Fibroblast of lung (primary cell): ENCODE data around the gene LATS1. TPM values are rescaled to one million over a fixed set of nuclear protein-coding genes. Genes with fewer than 3 reads are reported as not detected.

Experiments
- DNase-seq, 2 donors: peaks; one replicate each; pipeline versions ENCODE4 v3.0.0 to v3.0.0-alpha.2; 2010; ENCODE audit warnings: low read depth in 2 of 2
- H2AFZ ChIP-seq: 2 replicates; pipeline ENCODE4 v1.5.1; 2012; ENCODE audit warnings: low read length, control low read depth, inconsistent platforms
- H3K27ac ChIP-seq: 2 replicates; pipeline ENCODE4 v1.5.1; 2011; ENCODE audit warnings: low read length, control low read depth; ENCODE audit not compliant: insufficient read depth
- H3K27me3 ChIP-seq: 2 replicates; pipeline ENCODE4 v1.5.1; 2011; ENCODE audit warnings: mild to moderate bottlenecking, low read length; ENCODE audit not compliant: control insufficient read depth, insufficient read depth
- H3K36me3 ChIP-seq: 2 replicates; pipeline ENCODE4 v1.5.1; 2011; ENCODE audit warnings: low read length; ENCODE audit not compliant: control insufficient read depth, insufficient read depth
- H3K4me1 ChIP-seq: 2 replicates; pipeline ENCODE4 v1.5.1; 2011; ENCODE audit warnings: low read length; ENCODE audit not compliant: control insufficient read depth, insufficient read depth; ENCODE audit errors: extremely low read depth
- H3K4me2 ChIP-seq: 2 replicates; pipeline ENCODE4 v1.5.1; 2011; ENCODE audit warnings: low read length, control low read depth; ENCODE audit not compliant: insufficient read depth; ENCODE audit errors: extremely low read depth
- H3K4me3 ChIP-seq, 4 experiments: fragments of 200-600 bp in 1 of 4; sonication (generic) in 1 of 4; replicated peaks in 1 of 4; 2 replicates each; pipeline ENCODE4 v1.5.1; 2011 to 2016; ENCODE audit warnings: low read length in 4 of 4, low read depth in 3 of 4, mild to moderate bottlenecking in 3 of 4, control low read depth in 2 of 4, inconsistent platforms in 1 of 4, mixed read lengths in 1 of 4; ENCODE audit not compliant: insufficient read depth in 1 of 4; ENCODE audit errors: control extremely low read depth in 1 of 4
- H3K79me2 ChIP-seq: 2 replicates; pipeline ENCODE4 v1.5.1; 2012; ENCODE audit warnings: mild to moderate bottlenecking, low read length, inconsistent platforms; ENCODE audit not compliant: control insufficient read depth, insufficient read depth
- H3K9ac ChIP-seq: 2 replicates; pipeline ENCODE4 v1.5.1; 2011; ENCODE audit warnings: mild to moderate bottlenecking, low read length, control low read depth; ENCODE audit not compliant: insufficient read depth
- H3K9me3 ChIP-seq: 2 replicates; pipeline ENCODE4 v1.5.1; 2012; ENCODE audit warnings: low read depth, low read length; ENCODE audit not compliant: control insufficient read depth, insufficient read depth
- H4K20me1 ChIP-seq: 2 replicates; pipeline ENCODE4 v1.5.1; 2011; ENCODE audit warnings: low read length; ENCODE audit not compliant: control insufficient read depth, insufficient read depth; ENCODE audit errors: extremely low read depth
- EZH2 ChIP-seq: IDR thresholded peaks from 2 replicates; pipeline ENCODE4 v1.5.1; 2012; ENCODE audit warnings: low read length, control low read depth, mild to moderate bottlenecking; ENCODE audit errors: missing control alignments
- polyA plus RNA-seq, 2 donors: library from polyadenylated mRNA; depleted of rRNA in 1 of 2; stranded (reverse) in 1 of 2; unstranded in 1 of 2; fragments of >200 nt; gene quantifications; 2 replicates each; pipeline ENCODE4 v1.2.1, GENCODE V29; 2011 to 2012; ENCODE audit warnings: missing spikeins in 1 of 2
- total RNA-seq: library from RNA; depleted of rRNA; stranded (reverse); fragments of >200 nt; gene quantifications from 2 replicates; pipeline ENCODE4 v1.2.1, GENCODE V29; 2014
- TF ChIP-seq, protein P1 (sequence below), 2 donors: IDR thresholded peaks in 1 of 2; conservative IDR thresholded peaks in 1 of 2; 1 replicate in 1 of 2; 2 replicates in 1 of 2; pipeline ENCODE4 v1.5.1; 2011 to 2012; ENCODE audit warnings: low read length in 2 of 2, control low read depth in 1 of 2, inconsistent platforms in 1 of 2, low read depth in 1 of 2, mild to moderate bottlenecking in 1 of 2

Gene LATS1
- total and polyA plus RNA-seq, 2 donors (not counting 1 experiment from before 2014, with no cell fraction given), result 8.6 to 20.3 TPM

DNA sequence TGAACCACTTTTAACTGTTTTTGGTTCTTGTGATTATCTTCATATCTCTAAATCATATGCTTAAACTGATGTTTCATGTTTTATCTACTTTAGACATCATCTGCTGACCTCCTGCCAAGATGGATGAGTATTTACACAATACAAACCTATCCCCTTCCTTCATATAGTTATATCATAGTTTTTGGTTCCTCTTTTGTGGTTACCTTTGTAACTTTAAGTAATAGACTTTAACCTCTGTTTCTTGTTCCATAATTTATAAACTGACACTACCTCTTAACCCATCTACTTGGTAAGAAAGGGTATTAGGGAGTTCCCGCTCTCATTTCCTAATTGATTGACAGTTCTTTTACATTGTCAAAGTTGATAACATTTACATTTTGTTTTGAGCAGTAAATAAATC is 43.5 kb upstream of the LATS1 start:
- no peaks in the 10 kb centered on the region for H3K9me3 ChIP-seq
- no peaks in the 10 kb centered on the region for H3K36me3 ChIP-seq
- H3K79me2 ChIP-seq, result peaks cover 68% of the 10 kb centered on the region
- H3K27me3 ChIP-seq, result no peaks in the 10 kb centered on the region
- DNase-seq, result no peak
- H2AFZ ChIP-seq, result no peak overlapping the region
- no peaks in the 10 kb centered on the region for H4K20me1 ChIP-seq
- no peak overlapping the region for H3K4me3 ChIP-seq
- H3K27ac ChIP-seq, result no peak overlapping the region
- H3K9ac ChIP-seq, result no peak overlapping the region
- no peaks in the 10 kb centered on the region for H3K4me1 ChIP-seq
- TF ChIP-seq, protein P1, sequence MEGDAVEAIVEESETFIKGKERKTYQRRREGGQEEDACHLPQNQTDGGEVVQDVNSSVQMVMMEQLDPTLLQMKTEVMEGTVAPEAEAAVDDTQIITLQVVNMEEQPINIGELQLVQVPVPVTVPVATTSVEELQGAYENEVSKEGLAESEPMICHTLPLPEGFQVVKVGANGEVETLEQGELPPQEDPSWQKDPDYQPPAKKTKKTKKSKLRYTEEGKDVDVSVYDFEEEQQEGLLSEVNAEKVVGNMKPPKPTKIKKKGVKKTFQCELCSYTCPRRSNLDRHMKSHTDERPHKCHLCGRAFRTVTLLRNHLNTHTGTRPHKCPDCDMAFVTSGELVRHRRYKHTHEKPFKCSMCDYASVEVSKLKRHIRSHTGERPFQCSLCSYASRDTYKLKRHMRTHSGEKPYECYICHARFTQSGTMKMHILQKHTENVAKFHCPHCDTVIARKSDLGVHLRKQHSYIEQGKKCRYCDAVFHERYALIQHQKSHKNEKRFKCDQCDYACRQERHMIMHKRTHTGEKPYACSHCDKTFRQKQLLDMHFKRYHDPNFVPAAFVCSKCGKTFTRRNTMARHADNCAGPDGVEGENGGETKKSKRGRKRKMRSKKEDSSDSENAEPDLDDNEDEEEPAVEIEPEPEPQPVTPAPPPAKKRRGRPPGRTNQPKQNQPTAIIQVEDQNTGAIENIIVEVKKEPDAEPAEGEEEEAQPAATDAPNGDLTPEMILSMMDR (conservative IDR thresholded peaks at IDR 0.05 in 1 of 2, IDR thresholded peaks at IDR 0.05 in 1 of 2; ENCODE audit: low read depth in 1 of 2, low read length in 2 of 2), result no peak
- TF ChIP-seq EZH2, result no peak
- no peak overlapping the region for H3K4me2 ChIP-seq

DNA sequence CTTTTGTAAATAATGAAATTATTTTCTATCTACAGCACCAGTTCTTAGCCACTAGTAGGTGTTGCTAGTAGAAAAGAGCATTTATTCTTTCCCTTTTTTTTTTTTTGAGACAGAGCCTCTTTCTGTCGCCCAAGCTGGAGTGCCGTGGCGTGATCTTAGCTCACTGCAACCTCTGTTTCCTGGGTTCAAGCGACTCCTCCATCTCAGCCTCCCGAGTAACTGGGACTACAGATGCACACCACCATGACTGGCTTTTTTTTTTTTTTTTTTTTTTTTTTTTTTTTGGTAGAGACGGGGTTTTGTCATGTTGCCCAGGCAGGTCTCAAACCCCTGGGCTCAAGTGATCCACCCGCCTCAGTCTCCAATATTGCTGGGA is 38.3 kb upstream of the LATS1 start:
- H3K36me3 ChIP-seq, result no peaks in the 10 kb centered on the region
- no peaks in the 10 kb centered on the region for H3K4me1 ChIP-seq
- no peak overlapping the region for H3K9ac ChIP-seq
- H3K27ac ChIP-seq, result no peak overlapping the region
- no peaks in the 10 kb centered on the region for H3K27me3 ChIP-seq
- H3K4me3 ChIP-seq, result no peak overlapping the region
- H4K20me1 ChIP-seq, result no peaks in the 10 kb centered on the region
- H3K4me2 ChIP-seq, result no peak overlapping the region
- no peak overlapping the region for H2AFZ ChIP-seq
- DNase-seq, result no peak
- H3K79me2 ChIP-seq, result peaks cover 91% of the 10 kb centered on the region
- TF ChIP-seq EZH2, result no peak
- TF ChIP-seq, protein P1 (conservative IDR thresholded peaks at IDR 0.05 in 1 of 2, IDR thresholded peaks at IDR 0.05 in 1 of 2; ENCODE audit: low read depth in 1 of 2, low read length in 2 of 2), result no peak
- no peaks in the 10 kb centered on the region for H3K9me3 ChIP-seq

DNA sequence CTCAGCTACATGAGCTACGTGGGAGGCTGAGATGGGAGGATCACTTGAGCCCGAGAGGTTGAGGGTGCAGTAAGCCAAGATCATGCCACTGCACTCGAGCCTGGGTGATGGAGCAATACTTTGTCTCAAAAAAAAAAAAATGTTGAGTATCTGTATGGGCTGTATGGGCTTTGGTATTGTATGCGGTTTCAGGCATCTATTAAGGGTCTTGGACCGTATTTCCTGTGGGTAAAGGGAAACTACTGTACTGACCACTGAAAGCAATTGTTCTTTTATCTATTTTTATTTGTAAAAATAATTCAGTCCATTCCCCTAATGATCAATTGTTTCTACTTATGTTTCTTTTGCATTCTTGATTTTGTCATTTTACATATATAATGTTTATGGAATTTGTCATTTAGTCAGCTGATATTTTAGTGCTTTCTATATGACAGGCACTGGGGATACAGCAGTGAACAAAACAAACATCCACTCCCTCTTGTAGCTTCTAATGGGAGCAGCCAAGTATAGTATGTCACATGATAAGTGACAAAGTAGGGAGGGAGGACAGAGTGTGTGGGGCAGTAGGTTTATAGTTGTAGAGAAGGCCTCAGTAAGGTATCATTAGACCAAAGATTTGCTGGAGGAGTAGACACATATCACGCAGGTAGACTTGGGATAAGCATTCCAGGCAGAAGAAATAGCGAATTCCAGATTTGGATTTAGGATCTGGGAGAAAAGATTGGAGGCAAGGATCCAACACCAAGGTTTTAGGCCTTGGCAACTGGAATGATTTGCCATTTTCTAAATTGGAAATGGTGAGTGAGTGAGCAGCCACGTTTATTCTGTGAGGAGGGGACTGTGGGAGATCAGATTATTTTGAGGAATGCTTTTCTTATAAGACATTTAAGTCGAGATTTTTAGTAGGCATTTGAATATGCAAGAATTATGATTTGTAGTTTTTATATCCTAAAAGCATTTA is 37.7 kb upstream of the LATS1 start:
- DNase-seq, result no peak
- Histone ChIP-seq H3K27me3 (no peaks in the 10 kb centered on the region), H3K4me1 (no peaks in the 10 kb centered on the region), H3K4me2 (no peak overlapping the region), H3K27ac (no peak overlapping the region), H4K20me1 (no peaks in the 10 kb centered on the region), H3K9ac (no peak overlapping the region), H3K36me3 (no peaks in the 10 kb centered on the region), H2AFZ (no peak overlapping the region), H3K9me3 (no peaks in the 10 kb centered on the region), H3K4me3 (no peak overlapping the region), H3K79me2 (peaks cover 91% of the 10 kb centered on the region)
- no peak for TF ChIP-seq EZH2
- TF ChIP-seq, protein P1 (conservative IDR thresholded peaks at IDR 0.05 in 1 of 2, IDR thresholded peaks at IDR 0.05 in 1 of 2; ENCODE audit: low read depth in 1 of 2, low read length in 2 of 2), result no peak
